GM18499 (cell line): ENCODE results near the gene PHYHD1.
"Not testable (repeated sequence)": the region's sequence is repeated elsewhere in the genome, so short reads cannot be mapped to it uniquely, and the experiment has no call there.

ENCODE experiments used
- ATAC-seq: cut with Tn5 transposase; IDR thresholded peaks from one replicate; pipeline ENCODE4 v1.9.1; 2021; ENCODE audit warnings: moderate number of reproducible peaks; ENCODE audit not compliant: insufficient read depth, unreplicated experiment

The PHYHD1 gene

GRCh38 chr9:128918921-128919320, 1.9 kb upstream of the PHYHD1 start:
- ATAC-seq = no peak

GRCh38 chr9:128919402-128920089, 1.2 kb upstream of the PHYHD1 start:
- ATAC-seq = no peak

GRCh38 chr9:128921881-128922763, 1.3 kb downstream of the PHYHD1 start:
- ATAC-seq = no peak

GRCh38 chr9:128923493-128923883, 2.7 kb downstream of the PHYHD1 start:
- no peak for ATAC-seq

- ATAC-seq = no peak
Observed at GRCh38 chr9:128927731-128928411, 7.1 kb downstream of the PHYHD1 start.

GRCh38 chr9:128928624-128929023, 7.8 kb downstream of the PHYHD1 start:
- ATAC-seq = no peak

GRCh38 chr9:128929560-128929959, 8.8 kb downstream of the PHYHD1 start:
- no peak for ATAC-seq

- ATAC-seq = no peak
Observed at GRCh38 chr9:128933731-128934130, 12.9 kb downstream of the PHYHD1 start.

- no peak for ATAC-seq
Observed at GRCh38 chr9:128936171-128936865, 15.5 kb downstream of the PHYHD1 start.

GRCh38 chr9:128937310-128938165, 16.8 kb downstream of the PHYHD1 start:
- ATAC-seq = no peak

- no peak for ATAC-seq
Observed at GRCh38 chr9:128940271-128940921, 19.6 kb downstream of the PHYHD1 start.

- ATAC-seq = no peak
Observed at GRCh38 chr9:128940946-128941755, 20.4 kb downstream of the PHYHD1 start.

GRCh38 chr9:128943832-128944620, 23.2 kb downstream of the PHYHD1 start:
- ATAC-seq = no peak

GRCh38 chr9:128944966-128945365, 24.2 kb downstream of the PHYHD1 start:
- not testable (repeated sequence) for ATAC-seq

GRCh38 chr9:128945798-128946501, 25.2 kb downstream of the PHYHD1 start:
- no peak for ATAC-seq

GRCh38 chr9:128946571-128947276, 25.9 kb downstream of the PHYHD1 start:
- ATAC-seq = no peak

GRCh38 chr9:128947277-128947526, 26.4 kb downstream of the PHYHD1 start:
- ATAC-seq = no peak
